ENCODE measurements around the gene ATMIN. TPM values are rescaled to one million over a fixed set of nuclear protein-coding genes. Genes with fewer than 3 reads are reported as not detected.

ATMIN gene
- total RNA-seq, 1 experiment from 2014 or later = 66.6 TPM

DNA sequence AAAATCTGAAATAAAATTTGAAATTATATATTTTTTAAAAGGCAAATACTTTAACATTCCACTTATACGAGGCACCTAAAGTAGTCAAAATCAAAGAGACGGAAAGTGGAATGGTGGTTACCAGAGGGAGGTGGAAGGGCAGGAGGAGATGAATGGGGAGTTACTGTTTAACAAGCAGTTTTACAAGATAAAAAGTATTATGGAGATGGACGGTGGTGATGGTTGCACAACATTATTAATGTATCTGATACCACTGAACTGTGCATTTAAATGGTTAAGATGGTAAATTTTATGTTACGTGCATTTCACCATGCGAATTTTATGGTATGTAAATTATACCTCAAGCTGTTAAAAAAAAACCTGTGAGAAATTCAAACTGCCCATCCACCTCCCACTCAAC is 34.3 kb upstream of the ATMIN start:
- Histone ChIP-seq H3K79me1 (ENCODE audit: insufficient read depth, low read depth, low read length, poor library complexity, severe bottlenecking) (peaks cover 18% of the 10 kb centered on the region), H3K56ac (ENCODE audit: insufficient read length, low read depth, low read length) (no peak overlapping the region), H3K4me1 (ENCODE audit: insufficient read depth, low read length) (no peaks in the 10 kb centered on the region), H4K8ac (replicated peaks; ENCODE audit: insufficient read length, low read depth, low read length) (no peak overlapping the region), H3K23me2 (ENCODE audit: insufficient read length, low read depth, low read length, poor library complexity, severe bottlenecking) (no peaks in the 10 kb centered on the region), H2BK15ac (ENCODE audit: low read depth, low read length) (no peak overlapping the region), H3K23ac (ENCODE audit: insufficient read length, low read depth, low read length) (no peak overlapping the region), H2BK120ac (ENCODE audit: low read depth, low read length, poor library complexity, severe bottlenecking) (no peak overlapping the region), H2AK5ac (ENCODE audit: insufficient read length, low read length) (no peak overlapping the region), H2BK12ac (ENCODE audit: insufficient read length, low read depth, low read length) (no peak overlapping the region), H4K20me1 (ENCODE audit: control insufficient read depth, insufficient read depth, insufficient read length) (no peaks in the 10 kb centered on the region), H3K79me2 (ENCODE audit: insufficient read depth, low read length) (peaks cover 25% of the 10 kb centered on the region; the same call in 1 of the 2 replicates), H4K5ac (ENCODE audit: insufficient read length, low read depth, low read length) (no peak overlapping the region), H3K18ac (ENCODE audit: insufficient read length, low read depth, low read length) (no peak overlapping the region), H3K9ac (ENCODE audit: extremely low read depth, insufficient read length, low read length) (no peak overlapping the region), H4K91ac (ENCODE audit: insufficient read length, low read depth, low read length) (no peak overlapping the region), H3K9me3 (ENCODE audit: control insufficient read depth, low read depth, low read length) (no peaks in the 10 kb centered on the region), H2BK20ac (ENCODE audit: low read depth, low read length, poor library complexity, severe bottlenecking) (no peak overlapping the region), H2BK5ac (ENCODE audit: insufficient read length, low read length) (no peak overlapping the region), H3T11ph (ENCODE audit: low read length) (no peak overlapping the region), H3K14ac (ENCODE audit: insufficient read depth, low read length) (no peak overlapping the region), H3K27me3 (ENCODE audit: insufficient read depth, low read length) (no peaks in the 10 kb centered on the region), H3K4ac (ENCODE audit: low read depth, low read length) (no peak overlapping the region), H3K4me2 (ENCODE audit: insufficient read depth, insufficient read length, low read length) (no peak overlapping the region), H3K27ac (ENCODE audit: insufficient read length, low read depth, low read length) (no peak overlapping the region), H2AFZ (ENCODE audit: low read length) (no peak overlapping the region)
- H3K4me3 Mint-ChIP-seq = no peak overlapping the region
- TF ChIP-seq, protein P1, sequence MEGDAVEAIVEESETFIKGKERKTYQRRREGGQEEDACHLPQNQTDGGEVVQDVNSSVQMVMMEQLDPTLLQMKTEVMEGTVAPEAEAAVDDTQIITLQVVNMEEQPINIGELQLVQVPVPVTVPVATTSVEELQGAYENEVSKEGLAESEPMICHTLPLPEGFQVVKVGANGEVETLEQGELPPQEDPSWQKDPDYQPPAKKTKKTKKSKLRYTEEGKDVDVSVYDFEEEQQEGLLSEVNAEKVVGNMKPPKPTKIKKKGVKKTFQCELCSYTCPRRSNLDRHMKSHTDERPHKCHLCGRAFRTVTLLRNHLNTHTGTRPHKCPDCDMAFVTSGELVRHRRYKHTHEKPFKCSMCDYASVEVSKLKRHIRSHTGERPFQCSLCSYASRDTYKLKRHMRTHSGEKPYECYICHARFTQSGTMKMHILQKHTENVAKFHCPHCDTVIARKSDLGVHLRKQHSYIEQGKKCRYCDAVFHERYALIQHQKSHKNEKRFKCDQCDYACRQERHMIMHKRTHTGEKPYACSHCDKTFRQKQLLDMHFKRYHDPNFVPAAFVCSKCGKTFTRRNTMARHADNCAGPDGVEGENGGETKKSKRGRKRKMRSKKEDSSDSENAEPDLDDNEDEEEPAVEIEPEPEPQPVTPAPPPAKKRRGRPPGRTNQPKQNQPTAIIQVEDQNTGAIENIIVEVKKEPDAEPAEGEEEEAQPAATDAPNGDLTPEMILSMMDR (conservative IDR thresholded peaks at IDR 0.05) = no peak
- peaks cover 0 to 2% of the 10 kb centered on the region in 2 experiments; a peak in 3 of 5 replicates for H3K9me3 Mint-ChIP-seq
- no peak overlapping the region for H3K27ac Mint-ChIP-seq
- peaks cover 0 to 7% (median 6%) of the 10 kb centered on the region in 3 experiments; a peak in 5 of 7 replicates for H3K36me3 Mint-ChIP-seq (ENCODE audit: insufficient read depth in 1 of 3, low read depth in 3 of 3)
- no peak for DNase-seq
- H3K4me1 Mint-ChIP-seq = peaks cover 18 to 23% of the 10 kb centered on the region in 2 experiments
- WGBS (ENCODE audit: extremely low coverage, insufficient read length, low lambda C conversion rate) = no CpG with 5 or more reads among the region's 5 CpGs
- H3K27me3 Mint-ChIP-seq (ENCODE audit: low read depth) = no peaks in the 10 kb centered on the region

Data from H9 (cell line).